Measurements from ENCODE around the gene AHSP. TPM values are rescaled to one million over a fixed set of nuclear protein-coding genes. Genes with fewer than 3 reads are reported as not detected.

AHSP gene
- total and polyA plus RNA-seq, 10 of the 15 experiments (the other 5 are each of a cell fraction or from before 2014, with no cell fraction given), result not detected

- TF ChIP-seq, protein P1, sequence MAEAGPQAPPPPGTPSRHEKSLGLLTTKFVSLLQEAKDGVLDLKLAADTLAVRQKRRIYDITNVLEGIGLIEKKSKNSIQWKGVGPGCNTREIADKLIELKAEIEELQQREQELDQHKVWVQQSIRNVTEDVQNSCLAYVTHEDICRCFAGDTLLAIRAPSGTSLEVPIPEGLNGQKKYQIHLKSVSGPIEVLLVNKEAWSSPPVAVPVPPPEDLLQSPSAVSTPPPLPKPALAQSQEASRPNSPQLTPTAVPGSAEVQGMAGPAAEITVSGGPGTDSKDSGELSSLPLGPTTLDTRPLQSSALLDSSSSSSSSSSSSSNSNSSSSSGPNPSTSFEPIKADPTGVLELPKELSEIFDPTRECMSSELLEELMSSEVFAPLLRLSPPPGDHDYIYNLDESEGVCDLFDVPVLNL (IDR thresholded peaks at IDR 0.05; ENCODE audit: low read depth, low read length), result no peak
- peak; percentile 70 for TF ChIP-seq NFIC (IDR thresholded peaks at IDR 0.05; ENCODE audit: low read depth, low read length)
- TF ChIP-seq FOXM1 (IDR thresholded peaks at IDR 0.05; ENCODE audit: low read depth, low read length), result peak; percentile 45; the same call in 1 of the 2 replicates
Measured at GRCh38 chr16:31505483-31505882, 22.2 kb upstream of the AHSP start (continued).

DNA sequence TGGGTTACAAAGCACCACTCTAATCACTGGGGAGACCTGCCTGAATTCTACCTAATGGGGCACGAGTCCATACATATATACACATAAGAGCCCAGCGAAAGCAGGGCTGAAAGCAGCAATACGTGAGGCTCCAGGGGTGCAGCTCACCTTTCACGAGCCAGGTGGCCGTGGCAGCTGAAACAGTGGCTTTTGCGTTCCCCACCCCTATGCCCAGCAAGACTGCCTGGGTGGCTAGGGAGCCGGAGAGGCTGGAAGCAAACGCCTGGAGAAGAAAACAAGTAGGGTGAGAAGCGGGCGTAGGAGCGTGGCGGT is 20.1 kb upstream of the AHSP start:
- POLR2A ChIA-PET, result interaction anchor here (1.0 to 1.6 kb wide), 3 partner anchors 20 to 366 kb away, joined by 3 to 6 read pairs (median 4); partner anchors contain the start of gene ZNF267
- ATAC-seq, result peak; percentile 31; the same call in 2 of the 3 replicates
- peak overlapping the region; percentile 98 for H3K9ac ChIP-seq (ENCODE audit: control insufficient read depth, insufficient read depth, low read length)

More for the DNA sequence above, 20.1 kb upstream of the AHSP start:
- DNase-seq (ENCODE audit: low read depth, low spot score), result no peak
- peak overlapping the region; percentile 92 for H3K27ac ChIP-seq (ENCODE audit: control insufficient read depth, insufficient read depth)
- H3K4me3 ChIP-seq, result peak overlapping the region; percentile 90
- peak overlapping the region; percentile 91 for H3K4me2 ChIP-seq (ENCODE audit: control insufficient read depth, insufficient read depth)
- BruUV-seq (replicated peaks), result no TSS peak
- H2AFZ ChIP-seq (ENCODE audit: control insufficient read depth, low read depth, low read length), result peak overlapping the region; percentile 89
- intact Hi-C loops (cut with micrococcal nuclease; ENCODE audit: unreplicated experiment), result loop anchor here (5.0 to 10.0 kb wide), 3 partner anchors 50 to 205 kb away; partner anchors contain the start of gene ARMC5
- RAD21 ChIA-PET (ENCODE audit: unreplicated experiment), result interaction anchor here (1.0 kb wide), 1 partner anchor 47 kb away, joined by 3 read pairs; no protein-coding TSS in a partner anchor
- no peaks in the 10 kb centered on the region for H3K27me3 ChIP-seq (replicated peaks in 1 of 2; ENCODE audit: control insufficient read depth in 2 of 2, insufficient read depth in 2 of 2, low read length in 1 of 2)
- peaks cover 26% of the 10 kb centered on the region for H3K79me2 ChIP-seq (ENCODE audit: control insufficient read depth, insufficient read depth, low read length)
- H4K20me1 ChIP-seq (ENCODE audit: control insufficient read depth, insufficient read depth), result no peaks in the 10 kb centered on the region
- TF ChIP-seq PKNOX1 (IDR thresholded peaks at IDR 0.05) (no peak), TCF3 (IDR thresholded peaks at IDR 0.05; ENCODE audit: borderline replicate concordance, insufficient read depth, low read depth, low read length) (0 out of 2 replicates have a peak, but pooled peaks have one; percentile 11)
- WGBS (ENCODE audit: insufficient coverage, insufficient replicate concordance, low lambda C conversion rate, missing lambda C conversion rate), result 2% methylated on average over 12 of the region's 12 CpGs
- H3K9me3 ChIP-seq (replicated peaks; ENCODE audit: control insufficient read depth, insufficient read depth, low read length), result no peaks in the 10 kb centered on the region; the same call in 2 of the 3 replicates
- CTCF ChIA-PET, result interaction anchor here (0.6 to 3.1 kb wide), 3 partner anchors 47 to 207 kb away, joined by 3 to 25 read pairs (median 5); partner anchors contain the start of gene ARMC5
- H3K4me1 ChIP-seq (ENCODE audit: control insufficient read depth, insufficient read depth, low read length), result peaks cover 14% of the 10 kb centered on the region
- SMC1A ChIA-PET (ENCODE audit: uncharacterized antibody, unreplicated experiment), result interaction anchor here (0.9 to 1.5 kb wide), 3 partner anchors 9 to 367 kb away, joined by 3 to 9 read pairs (median 4); partner anchors contain the start of gene ZNF267
- H3K36me3 ChIP-seq (ENCODE audit: control insufficient read depth in 2 of 2, insufficient read depth in 2 of 2, low read length in 1 of 2), result no peaks in the 10 kb centered on the region; a peak in 1 of 4 replicates
- FAIRE-seq, result no peak
- in situ Hi-C loops (cut with MboI), result no loop called here

Measured in GM12878 (cell line).